Stromal cell of bone marrow (primary cell): ENCODE measurements around the gene MRTFB.

ENCODE experiments used
- DNase-seq: peaks from one replicate; pipeline ENCODE4 v3.0.0-alpha.2; 2012; ENCODE audit warnings: low read depth

Gene MRTFB

GRCh38 chr16:14131774-14132695, 60.9 kb downstream of the MRTFB start:
- no peak for DNase-seq

- DNase-seq, result no peak
Measured at GRCh38 chr16:14132696-14133048, 61.6 kb downstream of the MRTFB start.

GRCh38 chr16:14133907-14134306, 62.8 kb downstream of the MRTFB start:
- no peak for DNase-seq

- DNase-seq, result no peak
Measured at GRCh38 chr16:14135704-14136103, 64.6 kb downstream of the MRTFB start.

GRCh38 chr16:14139872-14140271, 68.8 kb downstream of the MRTFB start:
- no peak for DNase-seq

- DNase-seq, result no peak
Measured at GRCh38 chr16:14140923-14141322, 69.8 kb downstream of the MRTFB start.

- DNase-seq, result no peak
Measured at GRCh38 chr16:14146445-14146844, 75.3 kb downstream of the MRTFB start.

- no peak for DNase-seq
Measured at GRCh38 chr16:14148016-14148415, 76.9 kb downstream of the MRTFB start.

- DNase-seq, result no peak
Measured at GRCh38 chr16:14148569-14148968, 77.5 kb downstream of the MRTFB start.

GRCh38 chr16:14150796-14151195, 79.7 kb downstream of the MRTFB start:
- DNase-seq, result no peak

GRCh38 chr16:14151256-14152030, 80.3 kb downstream of the MRTFB start:
- DNase-seq, result peak; percentile 39

GRCh38 chr16:14155572-14156190, 84.6 kb downstream of the MRTFB start:
- no peak for DNase-seq

GRCh38 chr16:14164916-14165662, 94.0 kb downstream of the MRTFB start:
- no peak for DNase-seq

- DNase-seq, result no peak
Measured at GRCh38 chr16:14168146-14168545, 97.0 kb downstream of the MRTFB start.

- DNase-seq, result no peak
Measured at GRCh38 chr16:14172200-14172809, 101.2 kb downstream of the MRTFB start.

- no peak for DNase-seq
Measured at GRCh38 chr16:14175086-14175485, 104.0 kb downstream of the MRTFB start.

GRCh38 chr16:14177704-14178103, 106.6 kb downstream of the MRTFB start:
- DNase-seq, result no peak

GRCh38 chr16:14179116-14179515, 108.0 kb downstream of the MRTFB start:
- DNase-seq, result no peak

GRCh38 chr16:14180481-14180944, 109.4 kb downstream of the MRTFB start:
- no peak for DNase-seq

- DNase-seq, result peak; percentile 65
Measured at GRCh38 chr16:14181371-14182050, 110.4 kb downstream of the MRTFB start.

GRCh38 chr16:14182999-14183398, 111.9 kb downstream of the MRTFB start:
- DNase-seq, result no peak
